Activated naive CD4-positive, alpha-beta T cell (primary cell): ENCODE data around the gene EML1.

Experiments
- DNase-seq, 4 experiments: peaks; one replicate each; lab custom pipeline; 2025; lab: John Stamatoyannopoulos, UW

EML1 gene

DNA sequence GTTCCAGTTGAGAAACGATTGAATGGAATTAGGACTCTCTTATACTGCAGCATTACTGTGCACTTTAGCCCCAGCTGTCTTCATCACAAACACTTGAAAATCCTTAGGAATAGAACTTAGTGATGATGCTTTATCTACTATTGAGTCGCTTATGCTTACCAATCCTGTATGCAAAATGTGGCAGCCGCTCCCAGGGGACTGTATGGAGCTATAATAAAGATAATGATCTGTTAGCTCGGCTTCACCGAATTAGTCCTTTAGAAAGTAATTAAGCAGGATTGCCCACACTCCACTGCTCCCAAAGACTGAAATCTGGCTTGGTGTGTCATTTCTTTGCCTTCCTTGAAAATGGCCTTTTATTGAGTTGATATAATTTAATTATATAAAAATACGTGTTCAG, 10.6 kb downstream of the EML1 start:
- DNase-seq = no peak

DNA sequence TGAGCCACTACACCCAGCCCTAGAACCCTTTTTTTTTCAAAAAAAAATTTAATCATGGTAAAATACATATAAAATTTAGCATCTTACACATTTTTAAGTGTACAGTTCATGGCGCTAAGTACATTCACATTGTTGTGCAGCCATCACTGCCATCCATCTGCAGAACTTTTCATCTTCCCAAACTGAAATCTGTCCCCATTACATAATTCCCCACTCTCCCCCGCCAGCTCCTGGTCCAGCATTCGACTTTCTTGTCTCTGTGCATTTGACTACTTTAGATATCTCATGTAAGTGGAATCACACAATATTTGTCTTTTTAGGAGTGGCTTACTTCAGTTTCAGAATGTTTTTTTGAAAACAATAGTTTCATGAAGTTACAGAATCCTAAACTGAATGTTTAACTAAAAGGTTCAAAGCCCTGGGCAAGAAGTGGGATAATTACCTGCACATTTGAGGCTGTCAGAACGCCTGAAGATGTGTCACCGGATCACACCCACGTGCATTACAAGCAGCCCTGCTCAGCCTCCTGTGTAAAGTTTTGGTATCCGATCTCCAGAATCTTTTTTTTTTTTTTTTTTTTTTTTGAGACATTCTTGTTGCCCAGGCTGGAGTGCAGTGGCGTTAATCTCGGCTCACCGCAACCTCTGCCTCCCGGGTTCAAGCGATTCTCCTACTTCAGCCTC, 12.7 kb downstream of the EML1 start:
- DNase-seq = no peak

DNA sequence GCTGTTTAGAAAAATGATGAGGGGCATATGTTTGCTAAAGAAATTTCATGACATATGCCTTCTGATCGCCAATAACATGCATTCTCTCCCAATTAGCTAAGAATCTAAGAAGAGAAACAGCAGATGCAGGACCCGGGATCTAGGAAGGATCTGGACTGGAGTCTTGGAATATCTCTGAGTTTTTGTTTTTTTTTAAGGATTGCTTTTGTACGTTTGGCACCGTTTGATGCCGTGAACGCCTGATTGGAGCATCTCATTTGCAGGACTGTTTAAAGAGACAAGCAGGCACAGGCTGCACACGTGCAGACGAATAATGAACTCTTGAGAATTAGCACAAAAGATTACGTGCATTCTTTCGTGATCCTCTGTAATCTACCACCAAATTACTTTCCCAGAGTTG, 13.6 kb downstream of the EML1 start:
- DNase-seq = no peak

DNA sequence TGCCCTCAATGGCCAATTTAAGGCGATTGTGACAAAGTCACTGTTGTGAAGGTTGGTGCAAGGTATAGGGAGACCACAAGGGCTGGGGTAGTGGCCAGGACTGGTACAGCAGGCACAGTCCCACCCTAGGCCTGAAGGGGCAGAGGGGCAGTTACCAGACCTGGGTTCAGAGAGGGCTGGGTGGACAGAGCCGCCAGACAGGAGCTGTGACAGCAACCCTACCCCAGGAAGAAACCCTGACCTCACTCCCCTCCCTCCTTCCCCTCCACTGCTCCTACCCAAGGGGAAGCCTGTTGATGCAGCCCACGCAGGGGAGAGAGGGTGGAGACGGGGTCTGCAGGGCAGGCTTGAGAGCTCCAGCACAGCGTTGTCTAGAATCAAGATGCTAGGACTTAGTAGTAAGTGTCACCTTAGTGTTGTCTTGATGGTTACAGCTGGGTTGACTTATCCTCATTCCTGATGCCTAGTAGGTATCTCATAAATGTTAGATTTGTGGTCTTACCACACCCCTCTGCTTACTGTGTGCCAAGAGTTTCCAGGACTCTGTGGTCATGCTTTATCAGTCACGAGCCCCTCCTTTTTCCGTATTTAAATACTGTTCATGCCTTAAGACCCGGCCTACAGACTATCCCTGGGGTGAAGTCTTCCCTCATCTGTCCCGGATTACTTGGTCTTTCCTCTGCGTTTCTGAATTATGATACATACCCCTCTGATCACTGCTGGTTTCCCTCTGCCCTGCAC, 14.4 kb downstream of the EML1 start:
- no peak for DNase-seq

DNA sequence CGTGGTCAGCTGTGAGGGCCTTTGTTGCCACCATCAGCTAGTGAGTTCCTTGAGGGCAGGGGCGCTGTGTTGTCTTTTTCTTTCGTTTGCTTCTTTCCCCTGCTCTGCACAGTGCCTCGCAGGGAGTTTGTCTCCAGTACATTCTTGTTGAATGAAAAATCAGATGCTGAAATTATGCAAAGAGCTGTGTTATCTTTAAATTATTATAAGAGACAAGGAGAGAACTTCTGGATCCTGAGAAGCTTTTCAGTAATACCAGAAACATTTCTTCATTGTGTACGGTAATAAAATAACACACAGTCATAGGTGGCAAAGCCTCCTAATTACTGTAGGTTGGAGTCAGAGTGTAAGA, 14.9 kb downstream of the EML1 start:
- DNase-seq = no peak

DNA sequence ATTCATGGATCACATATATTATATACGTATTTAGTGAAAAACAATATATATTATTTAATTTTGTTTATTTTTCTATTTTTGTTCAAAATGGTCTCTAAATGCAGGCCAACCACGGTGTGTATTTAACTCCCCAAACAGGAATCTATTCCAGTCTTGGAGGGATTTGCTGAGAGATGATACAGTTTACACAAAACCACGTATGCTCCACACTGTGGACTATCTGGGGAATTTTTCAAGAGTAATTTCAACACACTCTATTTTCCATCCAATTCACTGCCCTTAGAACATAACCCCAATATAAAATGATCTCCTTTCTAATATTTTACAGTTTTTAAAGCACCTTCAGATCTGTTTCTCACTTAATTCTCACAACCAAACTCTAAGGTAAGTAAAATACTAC, 15.3 kb downstream of the EML1 start:
- no peak for DNase-seq

DNA sequence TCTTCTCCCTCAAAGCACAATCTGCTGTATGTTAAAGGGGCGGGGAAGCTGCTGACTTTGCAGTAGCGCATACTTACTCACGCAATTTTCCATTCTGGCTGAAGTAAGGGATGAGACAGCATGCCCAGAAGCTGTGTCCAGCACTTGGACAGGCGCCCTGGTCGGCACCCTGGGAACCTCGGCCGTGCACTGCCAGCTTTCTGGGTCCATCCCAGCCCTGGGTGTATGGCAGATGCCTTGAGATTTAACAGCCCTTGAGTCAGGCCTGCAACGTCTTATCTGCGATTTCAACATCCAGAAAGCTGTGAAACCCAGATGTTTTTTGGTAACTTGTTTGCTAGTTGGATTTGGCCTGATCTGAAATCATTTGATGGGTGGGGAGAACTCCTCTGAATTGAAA, 16.1 kb downstream of the EML1 start:
- no peak for DNase-seq

DNA sequence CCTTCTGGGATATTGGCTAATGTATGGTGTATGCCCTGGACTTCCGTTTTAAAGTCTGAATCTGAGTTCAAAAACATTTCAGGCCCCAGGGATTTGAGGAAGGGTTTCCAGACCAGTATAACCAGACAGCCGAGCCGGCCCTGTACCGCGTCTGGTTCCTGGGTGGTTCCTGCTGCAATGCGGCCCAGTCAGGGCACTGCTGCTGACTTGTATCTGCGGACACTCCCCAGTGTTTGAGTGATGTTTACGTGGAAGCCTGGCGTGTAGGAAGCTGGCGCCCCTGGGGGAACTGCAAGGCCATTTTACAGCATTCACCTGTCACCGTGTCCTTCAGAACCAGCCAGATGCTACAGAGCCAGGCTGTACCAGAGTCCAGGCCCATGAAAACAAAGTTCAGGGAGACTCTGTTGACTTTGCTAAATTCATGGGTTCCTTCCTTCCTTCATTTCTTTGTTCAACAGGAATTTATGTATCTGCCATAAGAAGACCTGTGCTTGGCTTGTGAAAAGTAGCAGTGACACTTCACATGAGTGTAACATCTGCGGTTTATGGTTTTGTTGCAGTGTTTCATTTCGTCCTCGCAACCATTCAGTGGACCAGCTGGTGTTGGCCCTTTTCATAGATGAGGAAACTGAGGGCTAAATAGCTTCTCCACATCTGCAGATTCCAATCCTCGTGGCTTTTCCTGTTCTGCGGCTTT, 16.8 kb downstream of the EML1 start:
- DNase-seq = no peak

DNA sequence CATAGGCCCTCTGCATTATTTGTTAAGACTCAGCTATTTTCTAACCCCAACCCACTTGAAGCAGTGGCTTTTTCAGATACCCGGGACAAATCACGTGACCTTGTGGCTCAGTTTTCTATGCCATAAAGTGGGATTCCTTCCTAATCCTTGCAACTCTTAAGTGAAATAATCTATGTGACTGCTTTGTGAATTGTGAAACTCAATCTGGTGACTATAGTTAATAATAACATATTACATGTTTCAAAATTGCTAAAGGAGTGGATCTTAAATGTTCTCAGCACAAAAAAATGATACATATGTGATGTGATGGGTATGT, 17.3 kb downstream of the EML1 start:
- no peak for DNase-seq

DNA sequence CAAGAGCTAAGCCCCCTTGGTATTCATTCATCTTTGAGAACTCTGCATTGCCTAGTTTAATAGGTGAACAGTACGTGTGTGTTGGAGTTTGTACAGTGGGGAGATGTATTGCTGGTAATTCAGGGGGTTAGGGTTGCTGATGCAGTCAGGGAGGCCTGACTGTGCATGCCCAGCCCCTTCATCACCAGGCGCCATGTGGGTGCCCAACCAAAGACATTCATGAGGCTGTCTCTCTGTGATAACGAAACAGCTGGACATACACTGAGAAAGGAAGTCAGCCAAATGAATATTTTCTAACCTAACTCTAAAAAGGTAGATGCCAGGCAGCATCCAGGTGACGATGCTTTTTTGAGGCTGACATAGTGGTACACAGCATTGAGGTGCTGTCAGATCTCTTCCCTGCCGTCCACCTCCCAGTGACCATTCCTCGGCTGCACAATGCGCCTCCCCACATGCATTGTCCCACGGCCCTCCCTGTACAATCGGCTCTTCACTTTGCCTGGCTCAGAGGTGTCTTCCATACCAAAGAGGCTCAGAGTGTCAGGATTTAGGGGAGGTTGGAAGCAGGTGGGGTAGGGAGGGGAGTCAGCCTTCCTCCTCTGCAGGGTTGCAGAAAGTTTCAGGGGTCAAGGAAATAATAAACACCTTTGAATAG, 19.0 kb downstream of the EML1 start:
- DNase-seq = no peak

DNA sequence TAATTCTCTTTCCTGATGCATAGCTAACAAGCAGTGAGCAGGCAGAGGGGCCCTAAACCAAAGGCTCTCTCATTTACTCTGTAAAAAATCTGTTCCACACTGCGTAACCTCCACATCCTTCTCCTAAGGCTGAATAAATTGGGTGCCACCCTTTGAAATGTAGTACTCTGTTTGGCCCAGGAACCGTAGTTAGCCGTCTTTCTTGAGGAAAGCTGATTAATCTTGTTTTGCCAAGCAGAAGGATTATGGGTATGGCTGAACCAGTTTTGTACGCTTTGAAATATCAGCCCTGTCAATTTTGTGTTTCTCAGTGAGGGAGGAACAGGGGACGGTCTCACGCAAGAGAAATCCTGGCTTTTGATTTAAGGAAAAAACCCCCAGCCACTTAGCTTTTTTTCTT, 19.7 kb downstream of the EML1 start:
- DNase-seq = no peak

DNA sequence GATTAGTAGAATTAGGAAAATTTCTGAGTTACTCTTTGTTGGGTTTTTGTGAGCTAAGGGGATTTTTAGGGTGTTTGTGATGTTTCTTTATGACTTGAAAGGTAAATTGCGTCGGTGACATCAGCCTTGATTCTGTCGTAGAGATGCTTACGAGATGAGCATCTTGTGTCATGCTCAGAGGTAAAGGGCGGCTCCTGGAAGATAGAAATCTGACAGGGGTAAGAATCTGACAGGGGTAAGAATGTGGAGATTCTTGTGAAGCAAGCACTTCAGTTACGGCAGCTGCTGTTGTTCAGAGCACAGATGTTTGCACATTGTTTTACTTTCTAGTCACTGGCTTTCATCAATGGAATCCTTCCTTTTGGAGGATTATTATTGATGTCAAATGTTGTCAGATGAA, 22.5 kb downstream of the EML1 start:
- no peak for DNase-seq

DNA sequence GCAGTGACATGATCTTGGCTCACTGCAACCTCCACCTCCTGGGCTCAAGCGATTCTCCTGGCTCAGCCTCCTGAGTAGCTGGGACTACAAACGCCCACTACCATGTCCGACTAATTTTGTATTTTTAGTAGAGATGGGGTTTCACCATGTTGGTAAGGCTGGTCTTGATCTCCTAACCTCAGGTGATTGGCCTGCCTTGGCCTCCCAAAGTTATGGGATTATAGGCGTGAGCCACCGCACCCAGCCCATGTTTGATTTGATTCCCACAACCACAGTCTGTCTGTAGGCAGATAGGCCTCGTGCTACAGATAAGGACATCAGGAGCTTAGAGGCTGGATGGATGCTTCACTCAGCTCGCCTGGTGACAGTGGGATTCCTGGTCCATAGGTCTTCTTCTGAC, 23.0 kb downstream of the EML1 start:
- no peak for DNase-seq

DNA sequence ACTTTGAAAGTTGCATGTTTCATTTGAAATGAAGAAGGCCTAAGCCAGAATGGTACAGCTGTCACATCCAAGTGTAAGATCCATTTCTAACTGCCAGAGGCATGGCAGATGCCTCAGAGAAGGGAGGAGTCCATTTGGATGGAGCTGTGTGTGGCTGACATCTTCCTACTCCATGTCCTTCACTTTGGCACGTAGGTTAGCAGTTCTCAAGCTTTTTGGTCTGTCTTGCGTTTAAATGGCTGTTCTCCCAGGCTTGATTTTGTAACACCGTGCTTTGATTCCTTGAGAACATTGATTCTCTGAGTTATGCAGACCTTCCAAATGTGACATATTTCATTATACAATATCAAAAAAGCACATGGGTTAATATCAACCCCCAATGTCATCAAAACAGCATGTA, 23.4 kb downstream of the EML1 start:
- DNase-seq = no peak

DNA sequence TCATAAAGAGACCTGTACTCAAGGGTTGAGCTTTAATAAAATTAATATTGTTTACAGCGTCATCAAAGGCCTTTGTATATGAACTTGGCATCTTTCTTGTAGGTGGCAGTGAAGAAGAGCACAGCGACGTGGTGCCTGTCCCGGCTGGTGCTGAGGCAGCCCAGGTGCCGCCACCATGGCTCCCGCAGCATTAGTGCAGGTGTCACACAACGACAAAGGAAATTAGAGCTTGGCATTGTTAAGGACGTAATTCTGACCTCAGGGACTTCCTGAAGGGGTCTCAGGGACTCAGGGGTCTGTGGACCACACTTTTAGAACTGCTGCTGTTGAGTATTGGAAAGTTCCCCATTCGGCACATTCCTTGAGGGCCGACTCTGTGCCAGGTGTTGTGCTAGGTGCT, 24.1 kb downstream of the EML1 start:
- DNase-seq = no peak

DNA sequence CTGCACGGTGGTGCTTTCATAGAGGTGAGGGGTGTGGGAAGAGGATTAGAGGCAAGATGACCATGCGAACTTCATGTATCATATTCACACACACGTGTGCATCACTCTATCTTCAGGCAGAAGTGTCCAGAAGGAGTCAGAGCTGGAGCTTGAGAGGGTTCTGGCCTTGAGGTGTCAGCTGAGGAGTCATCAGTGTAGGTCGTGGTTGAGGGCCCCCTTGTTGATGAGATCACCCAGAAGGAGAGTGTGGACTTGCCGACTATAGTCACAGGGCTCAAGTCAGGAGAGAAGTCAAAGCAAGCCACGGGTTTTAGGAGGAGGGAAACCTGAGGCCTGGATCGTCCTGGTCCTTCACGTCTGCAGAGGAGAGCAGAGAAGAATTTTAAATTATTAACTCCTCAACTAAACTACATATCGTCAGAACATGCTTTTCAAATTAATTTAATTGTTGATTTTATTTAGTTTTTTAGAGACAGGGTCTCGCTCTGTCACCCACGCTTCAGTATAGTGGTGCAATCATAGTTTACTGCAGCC, 25.4 kb downstream of the EML1 start:
- DNase-seq = no peak

DNA sequence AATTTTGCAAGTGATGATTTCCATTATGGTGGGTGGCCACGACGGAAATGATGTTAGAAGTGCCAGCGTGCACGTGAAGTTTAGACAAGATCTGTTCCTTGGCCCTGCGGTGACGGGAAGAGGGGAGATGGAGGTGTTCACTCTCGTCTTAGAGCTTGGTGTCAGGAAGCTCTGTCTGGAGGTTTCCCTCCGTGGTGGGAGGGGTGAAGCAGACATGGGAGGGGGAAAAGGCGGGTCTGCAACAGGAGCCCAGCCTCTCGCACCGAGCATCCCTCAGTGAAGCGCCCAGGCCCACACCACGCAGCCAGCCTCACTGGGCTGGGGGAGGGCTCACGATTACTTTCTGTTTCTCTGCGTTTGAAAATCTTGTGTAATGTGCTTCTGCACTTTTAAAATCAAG, 26.3 kb downstream of the EML1 start:
- no peak for DNase-seq

DNA sequence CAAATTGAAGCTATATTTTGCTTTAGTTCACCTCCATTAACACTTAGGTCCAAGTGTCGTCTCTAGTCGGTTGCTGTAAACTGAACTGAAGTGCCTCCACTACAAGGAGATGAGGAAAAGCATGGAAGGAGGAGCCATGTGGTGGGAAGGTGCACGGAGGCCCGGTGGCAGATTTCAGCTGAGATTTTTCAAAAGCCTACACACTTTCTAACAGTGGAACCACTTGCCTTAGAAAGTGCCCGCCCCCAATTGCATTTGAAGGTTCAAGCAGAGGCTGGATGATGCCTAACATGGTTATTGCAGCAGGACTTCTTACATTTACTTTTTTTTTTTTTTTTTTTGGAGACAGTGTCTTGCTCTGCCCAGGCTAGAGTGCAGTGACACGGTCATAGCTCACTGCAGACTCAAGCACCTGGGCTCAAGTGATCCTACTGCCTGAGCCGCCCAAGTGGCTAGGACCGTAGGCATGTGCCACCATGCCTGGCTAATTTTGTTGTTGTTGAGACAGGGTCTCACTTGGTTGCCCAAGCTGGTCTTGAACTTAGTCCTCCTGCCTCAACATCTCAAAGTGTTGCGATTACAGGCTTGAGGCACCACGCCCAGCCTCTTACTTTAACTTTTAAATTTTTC, 27.6 kb downstream of the EML1 start:
- no peak for DNase-seq

DNA sequence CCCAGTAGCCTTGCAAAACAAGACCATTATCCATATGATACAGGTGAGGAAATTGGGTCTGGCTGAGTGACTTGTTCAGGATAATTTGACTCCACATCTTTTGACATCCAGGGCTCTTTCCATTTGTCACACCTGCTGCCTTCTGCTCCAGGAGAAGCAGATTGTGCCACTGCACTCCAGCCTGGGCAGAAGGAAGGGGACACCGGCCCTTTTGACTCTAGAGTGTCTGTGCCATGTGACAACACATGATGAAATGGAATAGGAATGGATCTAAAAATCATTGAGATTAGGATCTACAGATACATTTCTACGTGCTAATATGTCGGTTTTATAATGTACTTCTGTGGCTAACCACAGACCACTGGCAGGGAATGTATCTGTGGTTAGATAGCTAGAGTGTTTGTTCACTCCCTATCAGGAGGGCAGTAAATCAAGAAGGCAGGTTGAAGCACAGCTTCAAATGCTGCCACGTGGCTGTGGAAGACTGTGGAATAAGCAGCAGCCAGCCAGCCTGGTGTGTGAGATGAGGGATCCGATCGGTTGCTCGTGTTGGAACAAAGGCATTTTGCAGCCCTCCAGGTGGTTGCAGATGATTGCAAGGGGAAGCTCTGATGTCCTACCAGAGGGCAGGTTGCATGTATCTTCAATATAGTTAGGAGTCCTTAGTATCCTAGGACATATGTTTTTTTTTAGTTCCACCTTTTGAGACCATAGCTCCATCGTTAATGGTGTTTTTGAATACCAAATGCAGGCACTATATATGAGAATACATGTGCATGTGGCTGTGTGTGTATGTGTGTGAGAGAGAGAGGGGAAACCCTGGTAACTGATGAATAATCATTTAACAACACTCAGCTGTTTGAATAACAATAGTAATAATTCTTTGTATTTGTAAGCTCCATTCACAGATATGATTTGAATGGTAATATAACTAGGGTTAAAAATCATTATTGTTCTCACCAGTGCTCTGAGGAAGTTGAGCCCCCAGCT, 28.6 kb downstream of the EML1 start:
- DNase-seq = no peak

DNA sequence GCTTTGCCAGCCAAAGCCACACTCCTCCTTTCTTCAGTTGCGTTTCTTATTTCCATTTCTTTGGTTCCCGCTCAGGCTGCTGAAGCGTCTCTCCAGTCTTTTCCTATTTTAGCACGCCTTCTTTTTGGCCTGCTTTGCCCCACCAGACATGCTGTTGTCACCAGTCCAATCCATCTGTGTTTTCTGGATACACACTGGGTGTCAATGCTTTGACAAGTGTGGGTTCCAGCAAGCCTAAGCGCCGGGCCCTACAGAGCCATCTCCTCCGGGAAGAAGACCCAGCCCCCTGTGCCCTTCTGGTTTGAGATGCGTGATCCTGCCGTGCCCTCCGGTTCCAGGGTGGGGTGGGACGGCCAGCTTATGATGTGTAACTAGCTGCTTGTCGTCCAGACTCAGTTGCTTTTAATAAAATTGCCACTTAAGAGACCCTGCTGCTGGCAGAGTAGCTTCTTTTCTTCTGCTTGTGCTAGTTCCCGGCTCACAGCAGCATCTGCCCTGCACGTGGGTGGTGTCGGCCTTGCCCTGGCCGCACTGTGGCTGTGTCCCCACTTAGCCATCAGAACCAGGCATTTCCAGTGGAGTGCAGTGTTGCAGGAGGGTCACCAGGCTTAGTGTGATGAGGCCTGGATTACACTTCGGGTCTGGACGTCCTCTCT, 29.7 kb downstream of the EML1 start:
- DNase-seq = no peak

DNA sequence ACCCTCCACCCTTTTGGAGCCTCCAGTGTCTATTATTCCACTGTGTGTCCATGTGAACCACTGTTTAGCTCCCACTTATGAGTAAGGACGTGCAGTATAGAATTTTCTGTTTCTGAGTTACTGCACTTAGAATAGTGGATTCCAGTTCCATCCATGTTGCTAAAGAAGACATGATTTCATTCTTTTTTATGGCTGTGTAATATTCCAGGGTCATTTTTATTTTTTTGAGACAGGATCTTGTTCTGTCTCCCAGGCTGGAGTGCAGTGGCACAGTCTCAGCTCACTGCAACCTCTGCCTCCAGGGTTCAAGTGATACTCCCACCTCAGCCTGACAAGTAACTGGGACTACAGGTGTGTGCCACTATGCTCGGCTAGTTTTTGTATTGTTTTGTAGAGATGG, 31.6 kb downstream of the EML1 start:
- DNase-seq = no peak
